HG03439 (cell line): Measurements from ENCODE around the gene HIPK3.
"Not testable (repeated sequence)": the region's sequence is repeated elsewhere in the genome, so short reads cannot be mapped to it uniquely, and the experiment has no call there.

Experiments used
- ATAC-seq: cut with Tn5 transposase; IDR thresholded peaks from one replicate; pipeline ENCODE4 v1.9.1; 2021; ENCODE audit warnings: mild to moderate bottlenecking, moderate library complexity; ENCODE audit not compliant: unreplicated experiment

The HIPK3 gene

GRCh38 chr11:33350287-33350686 is 93.1 kb downstream of the HIPK3 start:
- ATAC-seq, result no peak

- ATAC-seq, result no peak
Observed at GRCh38 chr11:33358150-33358831, 101.1 kb downstream of the HIPK3 start.

GRCh38 chr11:33360642-33361041 is 103.5 kb downstream of the HIPK3 start:
- ATAC-seq, result no peak

- no peak for ATAC-seq
Observed at GRCh38 chr11:33362051-33362910, 105.1 kb downstream of the HIPK3 start.

- no peak for ATAC-seq
Observed at GRCh38 chr11:33366918-33367317, 109.7 kb downstream of the HIPK3 start.

- ATAC-seq, result not testable (repeated sequence)
Observed at GRCh38 chr11:33368475-33368874, 111.3 kb downstream of the HIPK3 start.

GRCh38 chr11:33368931-33369330 is 111.8 kb downstream of the HIPK3 start:
- no peak for ATAC-seq

- ATAC-seq, result no peak
Observed at GRCh38 chr11:33373636-33374035, 116.5 kb downstream of the HIPK3 start.

- no peak for ATAC-seq
Observed at GRCh38 chr11:33375236-33375635, 118.1 kb downstream of the HIPK3 start.

- ATAC-seq, result no peak
Observed at GRCh38 chr11:33375688-33376311, 118.6 kb downstream of the HIPK3 start, which contains the start of gene KIAA1549L. KIAA1549L (plus strand) TSS chr11:33376108.

GRCh38 chr11:33376331-33377310 is 119.4 kb downstream of the HIPK3 start:
- ATAC-seq, result no peak

GRCh38 chr11:33377412-33378370 is 120.5 kb downstream of the HIPK3 start:
- ATAC-seq, result no peak

GRCh38 chr11:33379947-33380346 is 122.8 kb downstream of the HIPK3 start:
- no peak for ATAC-seq

GRCh38 chr11:33383075-33383919 is 126.1 kb downstream of the HIPK3 start:
- ATAC-seq, result no peak

- ATAC-seq, result no peak
Observed at GRCh38 chr11:33383920-33384209, 126.7 kb downstream of the HIPK3 start.

GRCh38 chr11:33384220-33384619 is 127.0 kb downstream of the HIPK3 start:
- no peak for ATAC-seq

GRCh38 chr11:33387581-33387980 is 130.4 kb downstream of the HIPK3 start:
- ATAC-seq, result no peak

- ATAC-seq, result no peak
Observed at GRCh38 chr11:33387996-33388395, 130.8 kb downstream of the HIPK3 start.
